GM12875 (cell line): ENCODE data around the gene SOCS7.

ENCODE experiments used
- H3K4me3 ChIP-seq: one replicate; pipeline ENCODE4 v1.5.1; 2011; ENCODE audit warnings: low read depth, low read length, control low read depth
- CTCF ChIP-seq: IDR thresholded peaks from 2 replicates; pipeline ENCODE4 v1.5.1; 2011; ENCODE audit warnings: low read depth, mild to moderate bottlenecking, control low read depth, inconsistent platforms, low read length, moderate library complexity, borderline replicate concordance; ENCODE audit not compliant: insufficient read depth

The SOCS7 gene

GRCh38 chr17:38439436-38439835, 87.8 kb downstream of the SOCS7 start:
- no peak overlapping the region for H3K4me3 ChIP-seq

DNA sequence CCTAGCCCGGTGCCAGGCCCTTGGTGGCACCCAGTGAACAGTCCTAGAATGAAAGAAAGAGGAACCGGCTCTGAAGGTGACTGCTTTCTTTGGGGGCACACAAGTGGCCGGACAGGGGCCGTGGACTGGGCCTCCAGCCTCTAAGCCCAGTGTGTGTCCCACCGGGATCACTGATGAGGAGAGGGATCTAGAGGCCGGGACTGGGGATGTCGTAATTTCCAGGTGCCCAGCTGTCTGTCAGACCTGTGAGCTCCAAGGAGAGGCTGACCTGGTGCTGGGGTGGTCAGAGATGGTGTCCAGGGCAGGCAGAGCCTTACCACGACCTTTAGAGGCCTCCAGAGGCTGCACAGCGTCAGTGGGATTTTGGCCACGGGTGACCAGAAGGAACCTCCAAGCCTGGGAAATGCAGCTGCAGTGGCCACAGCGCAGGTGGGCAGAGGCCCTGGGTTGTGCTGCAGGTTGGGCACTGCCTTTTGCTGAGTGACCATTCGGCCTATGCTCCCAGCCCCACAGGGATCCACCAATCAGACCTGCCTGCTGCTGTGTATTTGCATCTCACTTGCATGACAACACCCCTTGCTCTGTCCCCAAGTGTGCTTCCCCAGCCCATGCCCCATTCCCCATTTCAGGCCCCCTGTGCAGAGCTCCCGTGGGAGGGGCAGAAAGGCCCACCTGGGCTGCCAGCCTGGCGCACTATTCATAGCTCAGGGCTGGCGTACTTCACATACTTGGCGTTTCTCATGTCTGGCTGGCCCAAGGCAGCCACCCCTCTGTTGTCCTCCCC, 89.2 kb downstream of the SOCS7 start:
- TF ChIP-seq CTCF: no peak
- H3K4me3 ChIP-seq: no peak overlapping the region

More at GRCh38 chr17:38439436-38439835, 87.8 kb downstream of the SOCS7 start:
- TF ChIP-seq CTCF: no peak

GRCh38 chr17:38441429-38442061, 89.9 kb downstream of the SOCS7 start:
- no peak for TF ChIP-seq CTCF
- no peak overlapping the region for H3K4me3 ChIP-seq

DNA sequence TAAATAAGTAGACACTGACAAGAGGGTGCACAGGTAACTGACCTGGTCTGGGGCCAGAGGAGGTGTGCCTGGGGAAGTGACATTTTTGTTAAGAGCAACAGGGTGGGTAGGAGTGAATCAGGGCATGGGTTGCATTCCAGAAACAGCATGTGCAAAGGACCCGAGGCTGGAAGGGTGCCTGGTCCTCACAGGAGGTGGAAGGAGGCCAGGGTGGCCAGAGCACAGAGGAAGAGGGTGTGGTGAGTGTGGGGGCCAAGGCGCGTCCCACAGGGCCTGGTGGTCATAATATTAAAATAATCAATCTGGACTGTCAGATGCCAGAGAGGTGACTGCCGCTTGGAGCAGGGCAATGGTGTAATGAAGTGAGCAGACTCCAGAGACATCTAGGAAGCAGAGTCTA, 90.9 kb downstream of the SOCS7 start:
- no peak for TF ChIP-seq CTCF
- no peak overlapping the region for H3K4me3 ChIP-seq

DNA sequence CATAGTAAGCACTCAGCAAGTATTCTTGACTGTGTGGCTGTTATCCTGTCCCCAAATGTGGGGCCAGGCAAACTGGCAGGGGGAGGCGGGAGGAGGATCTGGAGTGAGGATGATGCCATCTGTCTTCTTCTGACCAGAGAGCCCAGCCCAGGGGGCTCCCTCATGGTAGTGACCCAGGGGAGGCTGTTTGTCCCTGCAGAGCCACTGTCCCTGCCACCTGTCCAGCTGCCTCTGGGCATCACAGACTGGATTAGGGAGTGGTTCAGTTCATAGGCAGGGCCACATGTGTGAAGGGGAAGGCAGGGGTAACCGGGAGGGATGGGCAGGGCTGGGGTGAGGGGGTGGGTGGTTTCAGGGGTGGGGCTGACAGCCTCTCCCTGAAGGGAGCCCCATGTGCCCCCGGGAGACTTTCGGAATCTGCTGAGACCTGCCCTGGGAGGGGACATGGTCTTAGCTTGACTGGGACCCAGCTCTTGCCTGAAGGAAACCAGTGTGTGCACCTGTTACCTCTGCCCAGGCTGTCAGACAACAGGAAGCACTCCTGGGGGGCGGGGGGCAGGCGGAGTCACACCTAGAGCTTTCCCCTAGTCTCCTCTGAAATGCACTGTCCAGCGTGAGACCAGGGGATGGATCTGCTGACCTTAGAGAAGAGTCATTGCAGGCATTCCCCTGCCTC, 91.8 kb downstream of the SOCS7 start:
- H3K4me3 ChIP-seq: no peak overlapping the region
- no peak for TF ChIP-seq CTCF

- no peak overlapping the region for H3K4me3 ChIP-seq
These were observed 92.5 kb downstream of the SOCS7 start for GRCh38 chr17:38444151-38444550.

More at GRCh38 chr17:38444151-38444550, 92.5 kb downstream of the SOCS7 start:
- peak; percentile 98 for TF ChIP-seq CTCF
